Right lung (tissue), 5 donors: ENCODE measurements around the gene SLC6A7. TPM values are rescaled to one million over a fixed set of nuclear protein-coding genes. Genes with fewer than 3 reads are reported as not detected.

Experiments
- polyA plus RNA-seq, 5 donors: library from polyadenylated mRNA; unstranded; fragments of 120-200 nt; gene quantifications; one replicate each; pipeline versions ENCODE4 v1.2.1 to v1.2.3, GENCODE V29; 2013; ENCODE audit warnings: inconsistent platforms in 1 of 5, low replicate concordance in 1 of 5; ENCODE audit not compliant: insufficient read length in 5 of 5, insufficient read depth in 1 of 5

Gene SLC6A7
- polyA plus RNA-seq, 5 donors: 0.04 to 0.05 TPM; not detected in 3

Other genes with a start within 250 kb of the SLC6A7 start
- under 1 TPM; 0.14 to 0.30 (median 0.20) TPM for gene PDE6A, start 245.3 kb upstream of the SLC6A7 start, polyA plus RNA-seq
- gene SLC26A2, start 229.3 kb upstream of the SLC6A7 start, polyA plus RNA-seq: 10 to 100 TPM; 13.4 to 26.0 (median 20.6) TPM
- gene TIGD6, start 189.4 kb upstream of the SLC6A7 start, polyA plus RNA-seq: 1 to 10 TPM; 3.8 to 5.2 (median 4.4) TPM
- gene HMGXB3, start 189.3 kb upstream of the SLC6A7 start, polyA plus RNA-seq: 10 to 100 TPM; 32.9 to 47.0 (median 40.3) TPM
- 10 to 100 TPM; 21.7 to 24.9 (median 23.5) TPM for gene CSF1R, start 103.5 kb upstream of the SLC6A7 start, polyA plus RNA-seq
- gene PDGFRB, start 34.2 kb upstream of the SLC6A7 start, polyA plus RNA-seq: 100 to 1,000 TPM; 174 to 216 (median 185) TPM
- gene CDX1, start 23.3 kb upstream of the SLC6A7 start, polyA plus RNA-seq: under 1 TPM; 0.13 to 0.66 (median 0.39) TPM
- gene CAMK2A, start 99.7 kb downstream of the SLC6A7 start, polyA plus RNA-seq: 1 to 10 TPM; 3.2 to 8.3 (median 5.8) TPM
- 10 to 100 TPM; 18.2 to 31.9 (median 23.4) TPM for gene ARSI, start 112.8 kb downstream of the SLC6A7 start, polyA plus RNA-seq
- 10 to 100 TPM; 20.4 to 35.0 (median 28.0) TPM for gene TCOF1, start 167.6 kb downstream of the SLC6A7 start, polyA plus RNA-seq
- gene CD74, start 222.8 kb downstream of the SLC6A7 start, polyA plus RNA-seq: 100 to 1,000 TPM; 121 to 212 (median 176) TPM